ENCODE data around the gene STAT5B. TPM values are rescaled to one million over a fixed set of nuclear protein-coding genes. Genes with fewer than 3 reads are reported as not detected.
"Not testable (repeated sequence)": the region's sequence is repeated elsewhere in the genome, so short reads cannot be mapped to it uniquely, and the experiment has no call there.

STAT5B gene
- total RNA-seq, 1 donor from 2014 or later = 49.2 TPM

GRCh38 chr17:42241871-42242270, 34.3 kb downstream of the STAT5B start:
- Mint-ChIP-seq H3K4me1 (peaks cover 27% of the 10 kb centered on the region), H3K27ac (ENCODE audit: unreplicated experiment) (no peak overlapping the region), H3K36me3 (ENCODE audit: low read depth) (no peaks in the 10 kb centered on the region), H3K9me3 (no peaks in the 10 kb centered on the region), H3K4me3 (no peak overlapping the region), H3K27me3 (ENCODE audit: low read depth) (no peaks in the 10 kb centered on the region)
- no peak for DNase-seq (ENCODE audit: low read depth, low spot score)
- TF ChIP-seq, protein P1, sequence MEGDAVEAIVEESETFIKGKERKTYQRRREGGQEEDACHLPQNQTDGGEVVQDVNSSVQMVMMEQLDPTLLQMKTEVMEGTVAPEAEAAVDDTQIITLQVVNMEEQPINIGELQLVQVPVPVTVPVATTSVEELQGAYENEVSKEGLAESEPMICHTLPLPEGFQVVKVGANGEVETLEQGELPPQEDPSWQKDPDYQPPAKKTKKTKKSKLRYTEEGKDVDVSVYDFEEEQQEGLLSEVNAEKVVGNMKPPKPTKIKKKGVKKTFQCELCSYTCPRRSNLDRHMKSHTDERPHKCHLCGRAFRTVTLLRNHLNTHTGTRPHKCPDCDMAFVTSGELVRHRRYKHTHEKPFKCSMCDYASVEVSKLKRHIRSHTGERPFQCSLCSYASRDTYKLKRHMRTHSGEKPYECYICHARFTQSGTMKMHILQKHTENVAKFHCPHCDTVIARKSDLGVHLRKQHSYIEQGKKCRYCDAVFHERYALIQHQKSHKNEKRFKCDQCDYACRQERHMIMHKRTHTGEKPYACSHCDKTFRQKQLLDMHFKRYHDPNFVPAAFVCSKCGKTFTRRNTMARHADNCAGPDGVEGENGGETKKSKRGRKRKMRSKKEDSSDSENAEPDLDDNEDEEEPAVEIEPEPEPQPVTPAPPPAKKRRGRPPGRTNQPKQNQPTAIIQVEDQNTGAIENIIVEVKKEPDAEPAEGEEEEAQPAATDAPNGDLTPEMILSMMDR (conservative IDR thresholded peaks at IDR 0.05) = no peak

DNA sequence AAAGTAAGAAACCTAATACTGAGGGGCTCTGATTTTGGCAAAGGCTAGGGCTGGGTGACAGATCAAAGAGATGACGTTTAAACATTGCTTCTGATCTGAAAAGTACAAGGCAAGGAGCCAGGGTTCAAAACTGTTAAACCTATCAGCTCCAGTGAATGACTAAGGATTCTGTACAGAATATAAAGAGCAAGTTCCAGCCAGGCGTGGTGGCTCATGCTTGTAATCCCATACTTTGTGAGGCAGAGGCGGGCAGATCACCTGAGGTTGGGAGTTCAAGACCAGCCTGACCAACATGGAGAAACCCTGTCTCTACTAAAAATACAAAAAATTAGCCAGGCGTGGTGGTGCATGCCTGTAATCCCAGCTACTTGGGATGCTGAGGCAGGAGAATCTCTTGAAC, 35.3 kb downstream of the STAT5B start:
- H3K9me3 Mint-ChIP-seq; H3K27ac Mint-ChIP-seq (ENCODE audit: unreplicated experiment); H3K27me3 Mint-ChIP-seq (ENCODE audit: low read depth); DNase-seq (ENCODE audit: low read depth, low spot score); H3K4me3 Mint-ChIP-seq; H3K36me3 Mint-ChIP-seq (ENCODE audit: low read depth): not testable (repeated sequence)
- peaks cover 27% of the 10 kb centered on the region for H3K4me1 Mint-ChIP-seq

- no peaks in the 10 kb centered on the region for H3K9me3 Mint-ChIP-seq
- no peak overlapping the region for H3K27ac Mint-ChIP-seq (ENCODE audit: unreplicated experiment)
- no peak for DNase-seq (ENCODE audit: low read depth, low spot score)
- no peaks in the 10 kb centered on the region for H3K27me3 Mint-ChIP-seq (ENCODE audit: low read depth)
- peaks cover 27% of the 10 kb centered on the region for H3K4me1 Mint-ChIP-seq
- TF ChIP-seq, protein P1 (conservative IDR thresholded peaks at IDR 0.05) = no peak
- no peaks in the 10 kb centered on the region for H3K36me3 Mint-ChIP-seq (ENCODE audit: low read depth)
- no peak overlapping the region for H3K4me3 Mint-ChIP-seq
These were observed 36.0 kb downstream of the STAT5B start for GRCh38 chr17:42240201-42240600.

GRCh38 chr17:42239576-42239975, 36.6 kb downstream of the STAT5B start:
- peaks cover 27% of the 10 kb centered on the region for H3K4me1 Mint-ChIP-seq
- not testable (repeated sequence) for H3K27me3 Mint-ChIP-seq (ENCODE audit: low read depth); H3K36me3 Mint-ChIP-seq (ENCODE audit: low read depth); H3K4me3 Mint-ChIP-seq; H3K9me3 Mint-ChIP-seq; DNase-seq (ENCODE audit: low read depth, low spot score); H3K27ac Mint-ChIP-seq (ENCODE audit: unreplicated experiment)

DNA sequence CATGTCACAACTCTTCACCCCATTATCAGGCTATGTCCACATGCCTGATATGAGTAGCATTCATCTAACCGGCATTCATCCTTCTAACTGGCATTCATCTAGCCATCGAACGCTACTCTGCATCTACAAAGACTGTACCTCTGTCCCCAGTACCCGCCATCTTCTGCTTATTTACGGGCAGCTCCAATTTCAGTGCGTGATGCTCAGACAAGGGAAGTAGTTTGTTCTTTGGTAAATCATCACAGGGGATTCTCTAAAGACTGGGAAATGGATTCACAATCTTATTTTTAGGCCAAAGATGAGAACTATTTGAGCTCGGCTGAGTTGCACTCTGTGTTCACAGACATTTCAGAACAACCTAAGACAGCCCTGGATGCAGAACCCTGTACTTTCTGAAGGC, 39.4 kb downstream of the STAT5B start:
- DNase-seq (ENCODE audit: low read depth, low spot score) = no peak
- TF ChIP-seq, protein P1 (conservative IDR thresholded peaks at IDR 0.05) = no peak
- Mint-ChIP-seq H3K27me3 (ENCODE audit: low read depth) (no peaks in the 10 kb centered on the region), H3K4me3 (no peak overlapping the region), H3K9me3 (no peaks in the 10 kb centered on the region), H3K36me3 (ENCODE audit: low read depth) (no peaks in the 10 kb centered on the region), H3K27ac (ENCODE audit: unreplicated experiment) (no peak overlapping the region), H3K4me1 (peaks cover 10% of the 10 kb centered on the region)

DNA sequence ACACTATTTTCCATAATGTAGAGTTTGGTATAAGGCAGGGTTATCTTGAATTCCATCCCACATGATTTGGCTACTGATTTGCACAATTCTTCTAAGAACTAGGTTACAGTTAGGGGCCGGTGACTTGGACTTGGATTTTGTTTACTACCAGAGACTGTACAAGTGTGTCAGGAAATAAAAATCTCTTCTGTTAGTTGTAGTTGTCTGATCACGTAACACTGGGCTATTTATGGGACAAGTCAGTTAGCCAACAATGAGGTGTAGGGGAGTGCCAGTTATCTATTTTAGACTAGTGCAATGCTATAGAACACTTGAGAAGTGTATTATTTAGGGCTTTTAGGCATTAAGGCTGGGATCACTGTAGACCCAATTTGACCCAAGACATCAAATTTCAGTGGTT, 42.2 kb downstream of the STAT5B start:
- Mint-ChIP-seq H3K36me3 (ENCODE audit: low read depth) (no peaks in the 10 kb centered on the region), H3K27me3 (ENCODE audit: low read depth) (no peaks in the 10 kb centered on the region), H3K4me1 (no peaks in the 10 kb centered on the region), H3K4me3 (no peak overlapping the region), H3K9me3 (no peaks in the 10 kb centered on the region), H3K27ac (ENCODE audit: unreplicated experiment) (no peak overlapping the region)
- DNase-seq (ENCODE audit: low read depth, low spot score) = no peak
- TF ChIP-seq, protein P1 (conservative IDR thresholded peaks at IDR 0.05) = no peak

GRCh38 chr17:42233156-42233555, 43.0 kb downstream of the STAT5B start:
- no peaks in the 10 kb centered on the region for H3K27me3 Mint-ChIP-seq (ENCODE audit: low read depth)
- TF ChIP-seq, protein P1 (conservative IDR thresholded peaks at IDR 0.05) = no peak
- H3K4me1 Mint-ChIP-seq = no peaks in the 10 kb centered on the region
- DNase-seq (ENCODE audit: low read depth, low spot score) = no peak
- H3K4me3 Mint-ChIP-seq = no peak overlapping the region
- H3K36me3 Mint-ChIP-seq (ENCODE audit: low read depth) = peaks cover 3% of the 10 kb centered on the region
- no peaks in the 10 kb centered on the region for H3K9me3 Mint-ChIP-seq
- no peak overlapping the region for H3K27ac Mint-ChIP-seq (ENCODE audit: unreplicated experiment)

All from neural crest cell (in vitro differentiated cells).